ENCODE data around the gene KAT6B. TPM values are rescaled to one million over a fixed set of nuclear protein-coding genes. Genes with fewer than 3 reads are reported as not detected.

Gene KAT6B
- total RNA-seq, 1 donor from 2014 or later, result 59.2 TPM

- intact Hi-C loops (cut with DNase I), result no loop called here
- TF ChIP-seq, protein P1, sequence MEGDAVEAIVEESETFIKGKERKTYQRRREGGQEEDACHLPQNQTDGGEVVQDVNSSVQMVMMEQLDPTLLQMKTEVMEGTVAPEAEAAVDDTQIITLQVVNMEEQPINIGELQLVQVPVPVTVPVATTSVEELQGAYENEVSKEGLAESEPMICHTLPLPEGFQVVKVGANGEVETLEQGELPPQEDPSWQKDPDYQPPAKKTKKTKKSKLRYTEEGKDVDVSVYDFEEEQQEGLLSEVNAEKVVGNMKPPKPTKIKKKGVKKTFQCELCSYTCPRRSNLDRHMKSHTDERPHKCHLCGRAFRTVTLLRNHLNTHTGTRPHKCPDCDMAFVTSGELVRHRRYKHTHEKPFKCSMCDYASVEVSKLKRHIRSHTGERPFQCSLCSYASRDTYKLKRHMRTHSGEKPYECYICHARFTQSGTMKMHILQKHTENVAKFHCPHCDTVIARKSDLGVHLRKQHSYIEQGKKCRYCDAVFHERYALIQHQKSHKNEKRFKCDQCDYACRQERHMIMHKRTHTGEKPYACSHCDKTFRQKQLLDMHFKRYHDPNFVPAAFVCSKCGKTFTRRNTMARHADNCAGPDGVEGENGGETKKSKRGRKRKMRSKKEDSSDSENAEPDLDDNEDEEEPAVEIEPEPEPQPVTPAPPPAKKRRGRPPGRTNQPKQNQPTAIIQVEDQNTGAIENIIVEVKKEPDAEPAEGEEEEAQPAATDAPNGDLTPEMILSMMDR (IDR thresholded peaks at IDR 0.05), result no peak
- TF ChIP-seq POLR2AphosphoS5 (IDR thresholded peaks at IDR 0.05; ENCODE audit: insufficient read depth in 1 of 2, low read depth in 1 of 2), result no peak
- Histone ChIP-seq H3K36me3 (peaks cover 0 to 15% of the 10 kb centered on the region in 2 donors), H3K4me3 (no peak overlapping the region), H3K27me3 (no peaks in the 10 kb centered on the region), H3K27ac (no peak overlapping the region), H3K9me3 (no peaks in the 10 kb centered on the region), H3K4me1 (peaks cover 23% of the 10 kb centered on the region)
- no peak for DNase-seq (ENCODE audit: extremely low spot score in 2 of 2)
These were observed 165.7 kb downstream of the KAT6B start for GRCh38 chr10:74992068-74992467.

- DNase-seq (ENCODE audit: extremely low spot score in 2 of 2), result no peak
- intact Hi-C loops (cut with DNase I), result no loop called here
- no peak overlapping the region for H3K4me3 ChIP-seq
- H3K27me3 ChIP-seq, result no peaks in the 10 kb centered on the region
- peaks cover 0 to 15% of the 10 kb centered on the region in 2 donors for H3K36me3 ChIP-seq
- H3K9me3 ChIP-seq, result no peaks in the 10 kb centered on the region
- H3K27ac ChIP-seq, result no peak overlapping the region
- H3K4me1 ChIP-seq, result peaks cover 8% of the 10 kb centered on the region
- TF ChIP-seq POLR2AphosphoS5 (IDR thresholded peaks at IDR 0.05; ENCODE audit: insufficient read depth in 1 of 2, low read depth in 1 of 2), result no peak
- no peak for TF ChIP-seq POLR2A (IDR thresholded peaks at IDR 0.05)
- TF ChIP-seq, protein P1 (IDR thresholded peaks at IDR 0.05), result no peak
These were observed 167.2 kb downstream of the KAT6B start for GRCh38 chr10:74993649-74994048.

GRCh38 chr10:74994854-74995253, 168.5 kb downstream of the KAT6B start:
- no peaks in the 10 kb centered on the region for H3K9me3 ChIP-seq
- H3K4me1 ChIP-seq, result no peaks in the 10 kb centered on the region
- no peak overlapping the region for H3K27ac ChIP-seq
- no peaks in the 10 kb centered on the region for H3K27me3 ChIP-seq
- no peak overlapping the region for H3K4me3 ChIP-seq
- no peak for TF ChIP-seq POLR2AphosphoS5 (IDR thresholded peaks at IDR 0.05; ENCODE audit: insufficient read depth in 1 of 2, low read depth in 1 of 2)
- TF ChIP-seq POLR2A (IDR thresholded peaks at IDR 0.05), result no peak
- TF ChIP-seq, protein P1 (IDR thresholded peaks at IDR 0.05), result no peak
- no peak for DNase-seq (ENCODE audit: extremely low spot score in 2 of 2)
- H3K36me3 ChIP-seq, result peaks cover 0 to 15% of the 10 kb centered on the region in 2 donors
- intact Hi-C loops (cut with DNase I), result no loop called here

- Histone ChIP-seq H3K36me3 (peaks cover 0 to 15% of the 10 kb centered on the region in 2 donors), H3K27me3 (no peaks in the 10 kb centered on the region), H3K27ac (no peak overlapping the region), H3K9me3 (no peaks in the 10 kb centered on the region), H3K4me3 (no peak overlapping the region), H3K4me1 (no peaks in the 10 kb centered on the region)
- TF ChIP-seq, protein P1 (IDR thresholded peaks at IDR 0.05), result no peak
- TF ChIP-seq POLR2AphosphoS5 (IDR thresholded peaks at IDR 0.05; ENCODE audit: insufficient read depth in 1 of 2, low read depth in 1 of 2) (no peak), POLR2A (IDR thresholded peaks at IDR 0.05) (no peak)
- intact Hi-C loops (cut with DNase I), result no loop called here
- DNase-seq (ENCODE audit: extremely low spot score in 2 of 2), result no peak
These were observed 169.4 kb downstream of the KAT6B start for GRCh38 chr10:74995806-74996205.

DNA sequence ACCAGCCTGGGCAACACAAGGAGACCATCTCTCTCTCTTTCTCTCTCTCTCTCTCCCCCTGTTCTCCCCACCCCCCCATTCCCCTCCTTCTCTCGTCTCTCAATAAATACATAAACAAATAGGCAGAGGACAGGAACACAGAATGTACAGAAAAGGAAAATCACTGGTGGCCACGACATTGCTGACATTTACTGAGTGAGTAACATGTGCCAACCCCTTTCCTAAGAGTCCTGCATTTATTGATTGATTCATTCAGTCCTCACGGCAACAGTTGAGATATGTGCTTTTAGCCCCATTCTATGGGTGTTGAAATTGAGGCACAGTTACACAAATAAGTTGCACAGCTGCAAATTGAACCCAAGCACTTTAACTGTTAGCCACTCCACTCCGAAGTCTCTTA, 170.8 kb downstream of the KAT6B start:
- Histone ChIP-seq H3K36me3 (peaks cover 0 to 13% of the 10 kb centered on the region in 2 donors), H3K4me1 (no peaks in the 10 kb centered on the region), H3K4me3 (no peak overlapping the region), H3K9me3 (no peaks in the 10 kb centered on the region), H3K27me3 (no peaks in the 10 kb centered on the region), H3K27ac (no peak overlapping the region)
- DNase-seq (ENCODE audit: extremely low spot score in 2 of 2), result no peak
- intact Hi-C loops (cut with DNase I), result no loop called here
- no peak for TF ChIP-seq POLR2AphosphoS5 (IDR thresholded peaks at IDR 0.05; ENCODE audit: insufficient read depth in 1 of 2, low read depth in 1 of 2)
- no peak for TF ChIP-seq POLR2A (IDR thresholded peaks at IDR 0.05)
- TF ChIP-seq, protein P1 (IDR thresholded peaks at IDR 0.05), result no peak

All from vagina (tissue), 2 donors.